ENCODE results near the gene NIT1. TPM values are rescaled to one million over a fixed set of nuclear protein-coding genes. Genes with fewer than 3 reads are reported as not detected.

NIT1 gene
- total RNA-seq, 1 experiment from 2014 or later = 47.2 TPM

- Mint-ChIP-seq H3K9me3 (no peaks in the 10 kb centered on the region), H3K27me3 (ENCODE audit: low read depth) (no peaks in the 10 kb centered on the region), H3K4me1 (peaks cover 16% of the 10 kb centered on the region), H3K27ac (peak within 1 kb of the TSS; percentile 100), H3K4me3 (peak within 1 kb of the TSS; percentile 99), H3K36me3 (peaks cover 7% of the 10 kb centered on the region)
- POLR2A ChIA-PET = interaction anchor here (1.0 to 1.4 kb wide), 4 partner anchors 12 to 132 kb away, joined by 3 to 13 read pairs (median 6); partner anchors contain the start of genes B4GALT3, DEDD and PPOX
- ATAC-seq (peak; percentile 92), DNase-seq (ENCODE audit: low spot score) (peak; percentile 71)
- CTCF ChIA-PET = interaction anchor here (0.9 to 2.7 kb wide), 4 partner anchors 12 to 202 kb away, joined by 3 to 18 read pairs (median 4); partner anchors contain the start of genes DEDD, PPOX and USF1
- TF ChIP-seq ZNF232 (CRISPR knock-in tag; IDR thresholded peaks at IDR 0.05) = no peak
- TF ChIP-seq, protein P1, sequence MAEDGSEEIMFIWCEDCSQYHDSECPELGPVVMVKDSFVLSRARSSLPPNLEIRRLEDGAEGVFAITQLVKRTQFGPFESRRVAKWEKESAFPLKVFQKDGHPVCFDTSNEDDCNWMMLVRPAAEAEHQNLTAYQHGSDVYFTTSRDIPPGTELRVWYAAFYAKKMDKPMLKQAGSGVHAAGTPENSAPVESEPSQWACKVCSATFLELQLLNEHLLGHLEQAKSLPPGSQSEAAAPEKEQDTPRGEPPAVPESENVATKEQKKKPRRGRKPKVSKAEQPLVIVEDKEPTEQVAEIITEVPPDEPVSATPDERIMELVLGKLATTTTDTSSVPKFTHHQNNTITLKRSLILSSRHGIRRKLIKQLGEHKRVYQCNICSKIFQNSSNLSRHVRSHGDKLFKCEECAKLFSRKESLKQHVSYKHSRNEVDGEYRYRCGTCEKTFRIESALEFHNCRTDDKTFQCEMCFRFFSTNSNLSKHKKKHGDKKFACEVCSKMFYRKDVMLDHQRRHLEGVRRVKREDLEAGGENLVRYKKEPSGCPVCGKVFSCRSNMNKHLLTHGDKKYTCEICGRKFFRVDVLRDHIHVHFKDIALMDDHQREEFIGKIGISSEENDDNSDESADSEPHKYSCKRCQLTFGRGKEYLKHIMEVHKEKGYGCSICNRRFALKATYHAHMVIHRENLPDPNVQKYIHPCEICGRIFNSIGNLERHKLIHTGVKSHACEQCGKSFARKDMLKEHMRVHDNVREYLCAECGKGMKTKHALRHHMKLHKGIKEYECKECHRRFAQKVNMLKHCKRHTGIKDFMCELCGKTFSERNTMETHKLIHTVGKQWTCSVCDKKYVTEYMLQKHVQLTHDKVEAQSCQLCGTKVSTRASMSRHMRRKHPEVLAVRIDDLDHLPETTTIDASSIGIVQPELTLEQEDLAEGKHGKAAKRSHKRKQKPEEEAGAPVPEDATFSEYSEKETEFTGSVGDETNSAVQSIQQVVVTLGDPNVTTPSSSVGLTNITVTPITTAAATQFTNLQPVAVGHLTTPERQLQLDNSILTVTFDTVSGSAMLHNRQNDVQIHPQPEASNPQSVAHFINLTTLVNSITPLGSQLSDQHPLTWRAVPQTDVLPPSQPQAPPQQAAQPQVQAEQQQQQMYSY (CRISPR knock-in tag; IDR thresholded peaks at IDR 0.05) = peak; percentile 22; the same call in 1 of the 2 replicates
- no peak for TF ChIP-seq MYBL2 (CRISPR knock-in tag; IDR thresholded peaks at IDR 0.05)
- 0 out of 2 replicates have a peak, but pooled peaks have one; percentile 59 for TF ChIP-seq CREM (CRISPR knock-in tag; IDR thresholded peaks at IDR 0.05)
- peak; percentile 74; the same call in 1 of the 2 replicates for TF ChIP-seq MAX (CRISPR knock-in tag; IDR thresholded peaks at IDR 0.05)
- no peak for TF ChIP-seq GRHL2 (CRISPR knock-in tag; IDR thresholded peaks at IDR 0.05; ENCODE audit: insufficient replicate concordance, severe bottlenecking)
- TF ChIP-seq, protein P2, sequence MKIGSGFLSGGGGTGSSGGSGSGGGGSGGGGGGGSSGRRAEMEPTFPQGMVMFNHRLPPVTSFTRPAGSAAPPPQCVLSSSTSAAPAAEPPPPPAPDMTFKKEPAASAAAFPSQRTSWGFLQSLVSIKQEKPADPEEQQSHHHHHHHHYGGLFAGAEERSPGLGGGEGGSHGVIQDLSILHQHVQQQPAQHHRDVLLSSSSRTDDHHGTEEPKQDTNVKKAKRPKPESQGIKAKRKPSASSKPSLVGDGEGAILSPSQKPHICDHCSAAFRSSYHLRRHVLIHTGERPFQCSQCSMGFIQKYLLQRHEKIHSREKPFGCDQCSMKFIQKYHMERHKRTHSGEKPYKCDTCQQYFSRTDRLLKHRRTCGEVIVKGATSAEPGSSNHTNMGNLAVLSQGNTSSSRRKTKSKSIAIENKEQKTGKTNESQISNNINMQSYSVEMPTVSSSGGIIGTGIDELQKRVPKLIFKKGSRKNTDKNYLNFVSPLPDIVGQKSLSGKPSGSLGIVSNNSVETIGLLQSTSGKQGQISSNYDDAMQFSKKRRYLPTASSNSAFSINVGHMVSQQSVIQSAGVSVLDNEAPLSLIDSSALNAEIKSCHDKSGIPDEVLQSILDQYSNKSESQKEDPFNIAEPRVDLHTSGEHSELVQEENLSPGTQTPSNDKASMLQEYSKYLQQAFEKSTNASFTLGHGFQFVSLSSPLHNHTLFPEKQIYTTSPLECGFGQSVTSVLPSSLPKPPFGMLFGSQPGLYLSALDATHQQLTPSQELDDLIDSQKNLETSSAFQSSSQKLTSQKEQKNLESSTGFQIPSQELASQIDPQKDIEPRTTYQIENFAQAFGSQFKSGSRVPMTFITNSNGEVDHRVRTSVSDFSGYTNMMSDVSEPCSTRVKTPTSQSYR (CRISPR knock-in tag; IDR thresholded peaks at IDR 0.05) = 0 out of 2 replicates have a peak, but pooled peaks have one; percentile 31
- TF ChIP-seq, protein P3, sequence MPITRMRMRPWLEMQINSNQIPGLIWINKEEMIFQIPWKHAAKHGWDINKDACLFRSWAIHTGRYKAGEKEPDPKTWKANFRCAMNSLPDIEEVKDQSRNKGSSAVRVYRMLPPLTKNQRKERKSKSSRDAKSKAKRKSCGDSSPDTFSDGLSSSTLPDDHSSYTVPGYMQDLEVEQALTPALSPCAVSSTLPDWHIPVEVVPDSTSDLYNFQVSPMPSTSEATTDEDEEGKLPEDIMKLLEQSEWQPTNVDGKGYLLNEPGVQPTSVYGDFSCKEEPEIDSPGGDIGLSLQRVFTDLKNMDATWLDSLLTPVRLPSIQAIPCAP (CRISPR knock-in tag; IDR thresholded peaks at IDR 0.05) = peak; percentile 76
- peak; percentile 86 for TF ChIP-seq ETV6 (CRISPR knock-in tag; IDR thresholded peaks at IDR 0.05)
- TF ChIP-seq SMAD3 (CRISPR knock-in tag; IDR thresholded peaks at IDR 0.05; ENCODE audit: borderline replicate concordance) = no peak; the same call in 1 of the 2 replicates
- no peak for TF ChIP-seq NFATC4 (CRISPR knock-in tag; IDR thresholded peaks at IDR 0.05)
- no peak; the same call in 1 of the 2 replicates for TF ChIP-seq ZNF425 (CRISPR knock-in tag; conservative IDR thresholded peaks at IDR 0.05)
- no peak for TF ChIP-seq ZNF138 (CRISPR knock-in tag; conservative IDR thresholded peaks at IDR 0.05)
- TF ChIP-seq RORB (CRISPR knock-in tag; IDR thresholded peaks at IDR 0.05) = no peak
- no peak for TF ChIP-seq ZNF121 (CRISPR knock-in tag; IDR thresholded peaks at IDR 0.05)
- TF ChIP-seq, protein P4, sequence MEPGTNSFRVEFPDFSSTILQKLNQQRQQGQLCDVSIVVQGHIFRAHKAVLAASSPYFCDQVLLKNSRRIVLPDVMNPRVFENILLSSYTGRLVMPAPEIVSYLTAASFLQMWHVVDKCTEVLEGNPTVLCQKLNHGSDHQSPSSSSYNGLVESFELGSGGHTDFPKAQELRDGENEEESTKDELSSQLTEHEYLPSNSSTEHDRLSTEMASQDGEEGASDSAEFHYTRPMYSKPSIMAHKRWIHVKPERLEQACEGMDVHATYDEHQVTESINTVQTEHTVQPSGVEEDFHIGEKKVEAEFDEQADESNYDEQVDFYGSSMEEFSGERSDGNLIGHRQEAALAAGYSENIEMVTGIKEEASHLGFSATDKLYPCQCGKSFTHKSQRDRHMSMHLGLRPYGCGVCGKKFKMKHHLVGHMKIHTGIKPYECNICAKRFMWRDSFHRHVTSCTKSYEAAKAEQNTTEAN (CRISPR knock-in tag; IDR thresholded peaks at IDR 0.05) = no peak
- TF ChIP-seq HMGXB4 (CRISPR knock-in tag; IDR thresholded peaks at IDR 0.05) = 0 out of 2 replicates have a peak, but pooled peaks have one; percentile 47
- no peak for TF ChIP-seq FOXJ3 (CRISPR knock-in tag; IDR thresholded peaks at IDR 0.05; ENCODE audit: borderline replicate concordance)
- no peak for TF ChIP-seq PRRX2 (CRISPR knock-in tag; IDR thresholded peaks at IDR 0.05)
- TF ChIP-seq FOXK1 (CRISPR knock-in tag; IDR thresholded peaks at IDR 0.05) = peak; percentile 80
- TF ChIP-seq GABPB1 (CRISPR knock-in tag; IDR thresholded peaks at IDR 0.05) = peak; percentile 80
- TF ChIP-seq, protein P5, sequence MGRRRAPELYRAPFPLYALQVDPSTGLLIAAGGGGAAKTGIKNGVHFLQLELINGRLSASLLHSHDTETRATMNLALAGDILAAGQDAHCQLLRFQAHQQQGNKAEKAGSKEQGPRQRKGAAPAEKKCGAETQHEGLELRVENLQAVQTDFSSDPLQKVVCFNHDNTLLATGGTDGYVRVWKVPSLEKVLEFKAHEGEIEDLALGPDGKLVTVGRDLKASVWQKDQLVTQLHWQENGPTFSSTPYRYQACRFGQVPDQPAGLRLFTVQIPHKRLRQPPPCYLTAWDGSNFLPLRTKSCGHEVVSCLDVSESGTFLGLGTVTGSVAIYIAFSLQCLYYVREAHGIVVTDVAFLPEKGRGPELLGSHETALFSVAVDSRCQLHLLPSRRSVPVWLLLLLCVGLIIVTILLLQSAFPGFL (CRISPR knock-in tag; IDR thresholded peaks at IDR 0.05; ENCODE audit: borderline replicate concordance) = no peak
Observed at GRCh38 chr1:161153682-161154337, 35.9 kb downstream of the NIT1 start, which contains the start of gene UFC1. UFC1 (plus strand) TSS chr1:161153978; CDS start chr1:161153998, 20 bp downstream.

Data from WTC11 (cell line).